GM19438 (cell line): ENCODE results near the gene SH3RF1.

Experiments used
- ATAC-seq: cut with Tn5 transposase; IDR thresholded peaks from one replicate; pipeline ENCODE4 v1.9.1; 2021; ENCODE audit warnings: low read depth; ENCODE audit not compliant: unreplicated experiment

SH3RF1 gene

DNA sequence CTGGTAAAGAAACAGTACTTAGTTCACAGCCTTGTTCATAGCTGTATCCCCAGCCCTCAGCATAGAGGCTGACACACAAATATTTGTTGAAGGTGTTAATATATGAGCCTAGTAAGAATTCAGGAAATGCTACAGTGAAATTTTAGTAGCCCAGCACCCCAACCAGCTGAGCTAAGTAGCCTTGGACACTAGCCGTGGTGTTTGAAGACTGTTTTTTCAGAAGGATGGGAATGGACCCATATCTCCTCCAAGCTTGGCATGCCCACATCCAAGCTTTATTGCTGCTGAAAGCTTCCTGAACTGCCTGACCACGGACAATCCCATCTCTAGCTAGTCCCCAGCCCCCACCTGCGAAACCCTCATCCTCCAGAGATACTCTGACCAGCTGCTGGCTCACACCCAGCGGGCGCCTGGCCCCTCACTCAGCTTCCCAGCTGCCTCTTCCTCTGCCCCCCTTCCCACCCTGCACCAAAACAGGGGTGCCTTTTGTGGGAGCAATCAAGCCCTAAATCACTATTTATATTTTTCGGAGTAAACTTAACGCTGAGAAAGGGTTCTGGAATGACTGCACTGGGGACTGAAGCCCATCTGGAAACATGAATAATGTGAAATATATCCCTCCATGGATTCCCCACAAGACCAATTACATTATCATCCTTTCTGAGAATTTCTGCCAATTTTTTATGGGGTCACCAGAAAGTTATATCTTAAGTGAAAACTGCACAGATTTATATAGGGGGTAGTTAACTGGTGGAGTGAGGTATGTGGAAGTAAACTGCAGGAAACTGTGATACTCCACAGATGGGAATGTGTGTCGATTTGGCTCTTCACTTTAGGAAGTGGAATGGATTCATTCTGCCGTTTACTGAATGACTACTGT is 219.6 kb downstream of the SH3RF1 start:
- no peak for ATAC-seq

DNA sequence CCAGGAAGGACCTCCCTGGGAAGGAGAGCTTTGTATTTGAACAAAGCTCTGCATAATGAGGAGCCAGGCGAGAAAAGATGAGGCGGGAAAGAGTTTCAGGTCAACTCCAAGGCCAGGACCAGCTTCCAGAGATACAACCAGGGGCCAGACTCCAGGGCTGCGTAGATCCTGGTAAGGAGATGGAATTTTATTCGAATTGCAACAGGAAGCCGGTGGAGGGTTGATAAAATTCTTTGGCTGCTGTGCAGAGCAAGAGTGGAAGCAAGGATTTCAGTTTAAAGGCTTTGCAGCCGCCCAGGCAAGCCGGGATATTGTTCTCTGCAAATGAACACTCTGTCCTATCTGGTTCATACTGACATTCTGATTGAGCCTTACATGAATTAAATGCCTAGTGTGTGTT is 220.5 kb downstream of the SH3RF1 start:
- no peak for ATAC-seq

GRCh38 chr4:169048868-169049414 is 221.8 kb downstream of the SH3RF1 start:
- no peak for ATAC-seq

- ATAC-seq, result no peak
Observed at GRCh38 chr4:169047956-169048355, 222.8 kb downstream of the SH3RF1 start.

DNA sequence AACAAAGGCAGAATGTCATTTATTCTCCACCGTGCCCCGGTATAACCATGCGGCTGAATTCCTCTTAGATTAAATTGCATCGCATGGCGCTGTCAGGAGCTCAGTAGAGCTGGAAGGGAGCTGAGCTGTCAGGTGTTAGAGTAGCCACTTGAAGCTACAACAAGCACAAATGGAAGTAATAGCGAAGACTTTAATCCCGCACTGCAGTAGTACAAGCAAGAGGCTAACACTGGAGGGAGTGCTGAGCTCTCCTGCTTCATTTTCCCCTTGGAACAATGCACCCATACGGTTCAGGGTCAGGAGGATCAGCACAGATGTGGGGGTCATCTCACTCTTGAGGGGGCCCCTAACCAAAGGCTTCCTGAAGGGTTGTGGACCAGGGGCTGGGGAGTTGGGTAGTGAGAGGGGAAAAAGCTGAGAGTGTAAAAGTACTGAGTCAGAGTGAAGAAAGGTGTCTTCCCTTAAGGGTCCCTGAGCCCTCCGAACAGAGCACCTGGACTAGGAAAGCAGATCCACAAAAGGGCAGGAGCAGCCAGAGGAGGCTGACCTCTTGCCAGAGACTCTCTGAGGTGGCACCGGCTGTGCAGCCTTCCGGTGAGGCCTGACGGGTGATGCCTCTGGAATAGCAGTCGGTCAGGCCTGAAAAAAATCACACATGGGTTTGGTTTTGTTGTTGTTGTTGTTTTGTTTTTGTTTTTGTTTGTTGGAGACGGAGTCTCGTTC is 224.7 kb downstream of the SH3RF1 start:
- ATAC-seq, result no peak

DNA sequence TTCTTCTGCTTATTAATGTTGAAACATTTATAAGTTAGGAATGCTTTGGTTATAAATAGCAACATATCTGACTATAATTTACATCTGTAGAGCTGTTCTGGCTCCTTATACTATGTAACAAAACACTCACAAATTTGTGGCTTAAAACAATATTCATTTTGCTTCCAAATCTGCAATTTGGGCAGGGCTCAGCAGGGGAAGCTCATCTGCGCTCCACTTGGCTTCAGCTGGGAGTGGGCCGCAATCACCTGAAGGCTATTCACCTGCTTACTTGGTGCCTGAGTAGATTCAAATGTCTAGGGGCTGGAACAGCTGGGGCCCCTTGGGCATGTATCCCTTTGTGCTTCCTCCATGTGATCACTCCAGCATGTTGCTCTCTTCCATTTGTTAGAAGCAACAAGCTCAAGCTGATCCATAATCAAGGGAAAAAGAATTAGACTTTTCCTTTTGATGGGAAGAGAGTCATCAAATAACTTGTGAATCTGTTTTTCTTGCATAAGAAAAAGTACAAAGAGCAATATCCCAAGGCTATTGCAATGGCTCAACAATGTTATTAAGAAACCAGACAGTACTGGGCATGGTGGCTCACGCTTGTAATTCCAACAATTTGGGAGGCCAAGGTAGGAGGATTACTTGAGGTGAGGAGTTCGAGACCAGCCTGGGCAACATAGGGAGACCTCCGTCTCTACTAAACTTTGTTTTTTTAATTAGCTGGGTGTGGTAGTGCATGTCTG is 225.9 kb downstream of the SH3RF1 start:
- ATAC-seq, result no peak
